Colonic mucosa (tissue), 4 donors: ENCODE results near the gene PRKCH. TPM values are rescaled to one million over a fixed set of nuclear protein-coding genes. Genes with fewer than 3 reads are reported as not detected.

Experiments used
- DNase-seq: peaks from one replicate; pipeline ENCODE4 v3.0.0-alpha.2; 2020
- H3K27ac ChIP-seq: fragments of 200-600 bp; one replicate; pipeline ENCODE4 v1.8.0; 2021
- H3K27me3 ChIP-seq: fragments of 200-600 bp; one replicate; pipeline ENCODE4 v1.8.0; 2021
- H3K36me3 ChIP-seq: fragments of 200-600 bp; one replicate; pipeline ENCODE4 v1.8.0; 2021
- H3K4me1 ChIP-seq: fragments of 200-600 bp; one replicate; pipeline ENCODE4 v1.8.0; 2021; ENCODE audit warnings: mild to moderate bottlenecking
- H3K4me3 ChIP-seq: fragments of 200-600 bp; one replicate; pipeline ENCODE4 v1.8.0; 2021
- H3K9ac ChIP-seq, 2 donors: one replicate each; pipeline ENCODE4 v1.7.0; 2013; ENCODE audit warnings: control low read depth in 2 of 2, low read depth in 2 of 2, low read length in 2 of 2
- H3K9me3 ChIP-seq: fragments of 200-600 bp; one replicate; pipeline ENCODE4 v1.8.0; 2021
- CTCF ChIP-seq: fragments of 200-600 bp; IDR thresholded peaks from one replicate; pipeline ENCODE4 v1.8.0; 2022; ENCODE audit warnings: antibody characterized with exemption, mild to moderate bottlenecking
- intact Hi-C: fragments of 100-400 bp; cut with DNase I; formaldehyde crosslinking; loops from one replicate; pipeline ENCODE4 v1.14.1; 2022
- total RNA-seq, 2 donors: library from RNA; stranded (reverse); fragmentation: NEBNext Ultra II Directional in 1 of 2; extraction: Animal tissue kit (Norgen Biotek cat#: 25700) in 1 of 2; gene quantifications; one replicate each; pipeline ENCODE4 v1.2.1, GENCODE V29; 2021
- donor health status: healthy.
- donor health status: DM: no; HTN: no; CAD: no.
- donor health status: DM: no; HTN: no; CAD: no.

The PRKCH gene
- total RNA-seq, 2 donors from 2014 or later = 11.4 to 11.5 TPM

- H3K4me1 ChIP-seq = no peaks in the 10 kb centered on the region
- intact Hi-C loops = no loop called here
Observed at GRCh38 chr14:61502459-61503093, 181.2 kb downstream of the PRKCH start.

GRCh38 chr14:61503167-61503801 lies 181.9 kb downstream of the PRKCH start:
- no peaks in the 10 kb centered on the region for H3K36me3 ChIP-seq
- no peak overlapping the region for H3K4me3 ChIP-seq
- no peak overlapping the region for H3K9ac ChIP-seq
- no peaks in the 10 kb centered on the region for H3K9me3 ChIP-seq
- H3K4me1 ChIP-seq = no peaks in the 10 kb centered on the region
- DNase-seq = no peak
- TF ChIP-seq CTCF = no peak
- no peaks in the 10 kb centered on the region for H3K27me3 ChIP-seq
- intact Hi-C loops = no loop called here
- H3K27ac ChIP-seq = peak overlapping the region; percentile 30

More at GRCh38 chr14:61502459-61503093, 181.2 kb downstream of the PRKCH start:
- H3K9me3 ChIP-seq = no peaks in the 10 kb centered on the region
- H3K27me3 ChIP-seq = no peaks in the 10 kb centered on the region
- H3K4me3 ChIP-seq = no peak overlapping the region
- DNase-seq = no peak
- TF ChIP-seq CTCF = no peak
- H3K36me3 ChIP-seq = no peaks in the 10 kb centered on the region
- no peak overlapping the region for H3K9ac ChIP-seq
- peak overlapping the region; percentile 29 for H3K27ac ChIP-seq

GRCh38 chr14:61504901-61505300 lies 183.5 kb downstream of the PRKCH start:
- Histone ChIP-seq H3K9me3 (no peaks in the 10 kb centered on the region), H3K9ac (no peak overlapping the region), H3K4me1 (no peaks in the 10 kb centered on the region), H3K27ac (no peak overlapping the region), H3K36me3 (no peaks in the 10 kb centered on the region), H3K27me3 (no peaks in the 10 kb centered on the region), H3K4me3 (no peak overlapping the region)
- no peak for DNase-seq
- intact Hi-C loops = no loop called here
- TF ChIP-seq CTCF = no peak

- Histone ChIP-seq H3K36me3 (no peaks in the 10 kb centered on the region), H3K4me3 (no peak overlapping the region), H3K9me3 (no peaks in the 10 kb centered on the region), H3K27ac (no peak overlapping the region), H3K27me3 (no peaks in the 10 kb centered on the region), H3K4me1 (no peaks in the 10 kb centered on the region), H3K9ac (no peak overlapping the region)
- TF ChIP-seq CTCF = no peak
- DNase-seq = no peak
- intact Hi-C loops = no loop called here
Observed at GRCh38 chr14:61505815-61506809, 184.7 kb downstream of the PRKCH start.

- Histone ChIP-seq H3K36me3 (no peaks in the 10 kb centered on the region), H3K9me3 (no peaks in the 10 kb centered on the region), H3K4me1 (peaks cover 9% of the 10 kb centered on the region), H3K27ac (no peak overlapping the region), H3K27me3 (no peaks in the 10 kb centered on the region), H3K4me3 (no peak overlapping the region), H3K9ac (no peak overlapping the region)
- intact Hi-C loops = no loop called here
- DNase-seq = no peak
- TF ChIP-seq CTCF = no peak
Observed at GRCh38 chr14:61508526-61508925, 187.1 kb downstream of the PRKCH start.
